ENCODE data around the gene TRAPPC11. TPM values are rescaled to one million over a fixed set of nuclear protein-coding genes. Genes with fewer than 3 reads are reported as not detected.

TRAPPC11 gene
- total RNA-seq, 1 donor from 2014 or later, result 54.3 TPM

- H3K4me3 Mint-ChIP-seq (ENCODE audit: low read depth), result peak overlapping the region; percentile 81
Observed at GRCh38 chr4:183658362-183659028, 598 bp upstream of the TRAPPC11 start.

DNA sequence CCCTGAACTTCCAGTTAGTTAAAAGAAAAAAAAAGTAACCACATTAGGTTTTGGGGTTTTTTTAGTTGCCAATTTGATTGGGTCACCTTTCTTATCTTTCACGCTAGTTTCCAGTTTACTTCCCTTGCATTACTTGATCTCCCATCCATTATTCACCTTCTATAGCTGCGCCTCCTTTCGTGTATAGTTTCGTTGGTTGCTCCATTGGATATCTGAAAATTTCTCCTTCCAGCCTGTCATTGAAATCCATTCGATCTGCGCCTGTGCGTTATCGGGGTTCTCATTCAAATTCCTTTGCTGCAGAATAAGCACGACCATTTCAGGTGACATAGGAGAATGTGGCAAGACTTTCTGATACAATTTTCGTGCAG, 764 bp downstream of the TRAPPC11 start:
- DNase-seq (ENCODE audit: low spot score, unreplicated experiment), result no peak
- no peak for TF ChIP-seq CTCF (IDR thresholded peaks at IDR 0.05; ENCODE audit: unreplicated experiment)
- no peaks in the 10 kb centered on the region for H3K27me3 Mint-ChIP-seq
- H3K36me3 Mint-ChIP-seq (ENCODE audit: insufficient read depth), result peaks cover 3% of the 10 kb centered on the region
- peaks cover 18% of the 10 kb centered on the region for H3K4me1 Mint-ChIP-seq (ENCODE audit: low read depth)
- H3K4me3 Mint-ChIP-seq (ENCODE audit: low read depth), result peak overlapping the region; percentile 81
- H3K9me3 Mint-ChIP-seq (ENCODE audit: low read depth), result no peaks in the 10 kb centered on the region
- H3K27ac Mint-ChIP-seq, result peak overlapping the region; percentile 87

More at GRCh38 chr4:183658362-183659028, 598 bp upstream of the TRAPPC11 start:
- peak; percentile 29 for DNase-seq (ENCODE audit: low spot score, unreplicated experiment)
- Mint-ChIP-seq H3K9me3 (ENCODE audit: low read depth) (no peaks in the 10 kb centered on the region), H3K36me3 (ENCODE audit: insufficient read depth) (peaks cover 5% of the 10 kb centered on the region), H3K4me1 (ENCODE audit: low read depth) (peaks cover 18% of the 10 kb centered on the region), H3K27me3 (no peaks in the 10 kb centered on the region), H3K27ac (peak overlapping the region; percentile 91)
- no peak for TF ChIP-seq CTCF (IDR thresholded peaks at IDR 0.05; ENCODE audit: unreplicated experiment)

- Mint-ChIP-seq H3K27ac (no peak overlapping the region), H3K27me3 (no peaks in the 10 kb centered on the region)
Observed at GRCh38 chr4:183666088-183666487, 7.0 kb downstream of the TRAPPC11 start.

DNA sequence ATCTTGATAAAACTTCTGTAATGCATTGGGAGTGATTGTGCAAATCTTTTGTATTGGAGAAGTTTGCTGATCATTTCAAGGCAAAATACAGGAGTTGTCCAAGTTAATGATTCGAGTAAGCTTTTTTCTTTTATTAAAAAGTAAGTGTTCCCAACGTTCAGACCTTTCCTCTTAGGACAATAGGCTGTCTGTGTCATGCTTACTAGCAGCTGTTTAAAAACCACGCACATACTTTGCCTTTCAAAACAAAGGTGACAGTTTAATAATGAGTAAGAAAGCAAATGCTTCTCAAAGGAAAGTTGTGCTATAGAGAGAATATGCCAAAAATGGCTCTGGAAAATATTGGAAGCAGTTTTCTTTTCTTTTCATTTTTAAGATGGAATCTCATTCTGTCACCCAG, 11.2 kb downstream of the TRAPPC11 start:
- DNase-seq (ENCODE audit: low spot score, unreplicated experiment), result no peak
- Mint-ChIP-seq H3K4me1 (ENCODE audit: low read depth) (peaks cover 25% of the 10 kb centered on the region), H3K9me3 (ENCODE audit: low read depth) (no peaks in the 10 kb centered on the region), H3K36me3 (ENCODE audit: insufficient read depth) (peaks cover 30% of the 10 kb centered on the region), H3K27ac (no peak overlapping the region), H3K27me3 (no peaks in the 10 kb centered on the region), H3K4me3 (ENCODE audit: low read depth) (no peak overlapping the region)
- TF ChIP-seq CTCF (IDR thresholded peaks at IDR 0.05; ENCODE audit: unreplicated experiment), result no peak

More at GRCh38 chr4:183666088-183666487, 7.0 kb downstream of the TRAPPC11 start:
- H3K4me1 Mint-ChIP-seq (ENCODE audit: low read depth), result peaks cover 10% of the 10 kb centered on the region
- H3K9me3 Mint-ChIP-seq (ENCODE audit: low read depth), result no peaks in the 10 kb centered on the region
- no peak for DNase-seq (ENCODE audit: low spot score, unreplicated experiment)
- TF ChIP-seq CTCF (IDR thresholded peaks at IDR 0.05; ENCODE audit: unreplicated experiment), result no peak
- peaks cover 23% of the 10 kb centered on the region for H3K36me3 Mint-ChIP-seq (ENCODE audit: insufficient read depth)
- H3K4me3 Mint-ChIP-seq (ENCODE audit: low read depth), result no peak overlapping the region

DNA sequence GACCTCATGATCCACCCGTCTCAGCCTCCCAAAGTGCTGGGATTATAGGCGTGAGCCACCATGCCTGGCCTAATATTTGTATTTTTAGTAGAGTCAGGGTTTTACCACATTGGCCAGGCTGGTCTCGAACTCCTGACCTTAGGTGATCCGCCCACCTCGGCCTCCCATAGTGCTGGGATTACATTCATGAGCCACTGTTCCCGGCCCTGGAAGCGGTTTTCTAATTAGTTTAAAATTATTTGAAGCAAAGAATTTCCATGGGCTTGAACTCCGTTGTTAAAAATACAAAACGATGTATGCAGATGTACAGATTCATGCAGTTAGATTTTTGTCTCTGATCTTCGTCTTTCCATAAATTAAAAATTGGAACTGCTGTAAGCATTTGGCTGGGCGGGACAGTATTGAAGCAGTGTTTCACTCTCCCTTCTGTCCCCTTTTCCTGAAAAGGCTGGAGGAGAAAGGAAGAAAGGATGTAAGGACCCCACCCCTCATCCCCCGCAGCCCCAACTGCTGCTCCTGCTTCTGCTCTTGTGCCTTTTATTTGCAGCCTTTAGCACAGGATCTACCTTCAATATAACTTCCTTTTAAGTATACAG, 12.0 kb downstream of the TRAPPC11 start:
- TF ChIP-seq CTCF (IDR thresholded peaks at IDR 0.05; ENCODE audit: unreplicated experiment), result no peak
- DNase-seq (ENCODE audit: low spot score, unreplicated experiment), result no peak
- Mint-ChIP-seq H3K36me3 (ENCODE audit: insufficient read depth) (peaks cover 28% of the 10 kb centered on the region), H3K27me3 (no peaks in the 10 kb centered on the region), H3K4me3 (ENCODE audit: low read depth) (no peak overlapping the region), H3K27ac (no peak overlapping the region), H3K9me3 (ENCODE audit: low read depth) (no peaks in the 10 kb centered on the region), H3K4me1 (ENCODE audit: low read depth) (peaks cover 25% of the 10 kb centered on the region)

All from progenitor cell of endocrine pancreas (in vitro differentiated cells).